AG09309 (cell line): Measurements from ENCODE around the gene ITPR1.

ENCODE experiments used
- DNase-seq: peaks from one replicate; pipeline ENCODE4 v3.0.0-alpha.2; 2010; ENCODE audit warnings: low read depth
- H3K4me3 ChIP-seq: 2 replicates; pipeline ENCODE4 v1.5.1; 2011; ENCODE audit warnings: mild to moderate bottlenecking, low read depth, low read length, moderate library complexity; ENCODE audit not compliant: control insufficient read depth
- TF ChIP-seq, protein P1 (sequence below): IDR thresholded peaks from 2 replicates; pipeline ENCODE4 v1.5.1; 2011; ENCODE audit warnings: mild to moderate bottlenecking, low read depth, low read length, inconsistent platforms; ENCODE audit not compliant: insufficient read depth, control insufficient read depth; ENCODE audit errors: missing control alignments

Gene ITPR1

DNA sequence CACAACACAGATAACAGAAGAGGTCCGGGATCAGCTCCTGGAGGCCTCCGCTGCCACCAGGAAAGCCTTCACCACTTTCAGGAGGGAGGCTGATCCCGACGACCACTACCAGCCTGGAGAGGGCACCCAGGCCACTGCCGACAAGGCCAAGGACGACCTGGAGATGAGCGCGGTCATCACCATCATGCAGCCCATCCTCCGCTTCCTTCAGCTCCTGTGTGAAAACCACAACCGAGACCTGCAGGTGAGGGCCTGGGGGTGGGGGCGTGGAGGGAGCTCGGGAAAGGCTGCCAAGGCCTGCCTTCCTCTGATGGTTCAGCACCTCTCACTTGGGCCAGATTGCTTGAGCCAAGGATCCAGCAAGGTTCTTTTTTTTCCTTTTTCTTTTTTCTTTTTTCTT, 275.4 kb downstream of the ITPR1 start:
- H3K4me3 ChIP-seq: no peak overlapping the region
- no peak for DNase-seq
- TF ChIP-seq, protein P1, sequence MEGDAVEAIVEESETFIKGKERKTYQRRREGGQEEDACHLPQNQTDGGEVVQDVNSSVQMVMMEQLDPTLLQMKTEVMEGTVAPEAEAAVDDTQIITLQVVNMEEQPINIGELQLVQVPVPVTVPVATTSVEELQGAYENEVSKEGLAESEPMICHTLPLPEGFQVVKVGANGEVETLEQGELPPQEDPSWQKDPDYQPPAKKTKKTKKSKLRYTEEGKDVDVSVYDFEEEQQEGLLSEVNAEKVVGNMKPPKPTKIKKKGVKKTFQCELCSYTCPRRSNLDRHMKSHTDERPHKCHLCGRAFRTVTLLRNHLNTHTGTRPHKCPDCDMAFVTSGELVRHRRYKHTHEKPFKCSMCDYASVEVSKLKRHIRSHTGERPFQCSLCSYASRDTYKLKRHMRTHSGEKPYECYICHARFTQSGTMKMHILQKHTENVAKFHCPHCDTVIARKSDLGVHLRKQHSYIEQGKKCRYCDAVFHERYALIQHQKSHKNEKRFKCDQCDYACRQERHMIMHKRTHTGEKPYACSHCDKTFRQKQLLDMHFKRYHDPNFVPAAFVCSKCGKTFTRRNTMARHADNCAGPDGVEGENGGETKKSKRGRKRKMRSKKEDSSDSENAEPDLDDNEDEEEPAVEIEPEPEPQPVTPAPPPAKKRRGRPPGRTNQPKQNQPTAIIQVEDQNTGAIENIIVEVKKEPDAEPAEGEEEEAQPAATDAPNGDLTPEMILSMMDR: no peak

DNA sequence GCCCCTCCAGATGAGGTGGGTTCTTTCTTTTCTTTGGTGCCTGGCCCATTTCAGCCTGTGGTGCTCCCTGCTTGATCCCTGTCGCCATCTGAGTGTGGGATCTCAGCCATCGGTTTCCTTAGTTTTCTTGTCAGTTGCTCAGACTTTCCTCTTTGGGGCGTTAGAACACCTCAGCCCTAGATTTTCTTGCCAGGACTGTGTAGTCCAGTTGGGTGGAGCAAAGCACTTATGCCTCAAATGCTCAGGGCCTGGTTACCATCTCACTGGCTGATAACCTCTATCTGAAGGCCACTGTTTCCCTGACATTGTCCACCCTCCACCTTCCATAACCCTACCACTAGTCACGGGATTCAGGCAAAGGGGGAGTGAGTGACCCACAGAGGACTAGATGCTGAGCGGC, 277.4 kb downstream of the ITPR1 start:
- H3K4me3 ChIP-seq: no peak overlapping the region
- TF ChIP-seq, protein P1: no peak
- DNase-seq: no peak

DNA sequence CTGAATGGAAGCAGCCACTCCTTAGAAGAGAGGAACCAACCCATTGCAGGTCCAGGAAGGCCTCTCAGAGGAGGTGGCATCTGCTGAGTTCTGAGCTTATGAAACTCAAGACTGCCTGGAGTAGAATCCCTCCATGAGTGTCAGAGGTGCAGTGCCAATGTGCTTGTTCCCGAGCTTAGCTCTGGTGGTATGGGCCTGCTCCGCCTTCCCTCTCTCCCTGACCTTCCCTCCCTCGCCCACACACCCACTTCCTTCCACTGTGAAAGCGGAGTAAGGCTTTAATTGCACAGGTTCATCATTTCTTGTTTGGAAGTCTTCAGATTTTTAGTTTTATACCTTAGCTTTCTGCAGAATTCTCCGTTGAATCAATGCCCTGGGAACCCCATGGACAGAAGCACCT, 278.1 kb downstream of the ITPR1 start:
- H3K4me3 ChIP-seq: no peak overlapping the region
- TF ChIP-seq, protein P1: no peak
- DNase-seq: no peak

DNA sequence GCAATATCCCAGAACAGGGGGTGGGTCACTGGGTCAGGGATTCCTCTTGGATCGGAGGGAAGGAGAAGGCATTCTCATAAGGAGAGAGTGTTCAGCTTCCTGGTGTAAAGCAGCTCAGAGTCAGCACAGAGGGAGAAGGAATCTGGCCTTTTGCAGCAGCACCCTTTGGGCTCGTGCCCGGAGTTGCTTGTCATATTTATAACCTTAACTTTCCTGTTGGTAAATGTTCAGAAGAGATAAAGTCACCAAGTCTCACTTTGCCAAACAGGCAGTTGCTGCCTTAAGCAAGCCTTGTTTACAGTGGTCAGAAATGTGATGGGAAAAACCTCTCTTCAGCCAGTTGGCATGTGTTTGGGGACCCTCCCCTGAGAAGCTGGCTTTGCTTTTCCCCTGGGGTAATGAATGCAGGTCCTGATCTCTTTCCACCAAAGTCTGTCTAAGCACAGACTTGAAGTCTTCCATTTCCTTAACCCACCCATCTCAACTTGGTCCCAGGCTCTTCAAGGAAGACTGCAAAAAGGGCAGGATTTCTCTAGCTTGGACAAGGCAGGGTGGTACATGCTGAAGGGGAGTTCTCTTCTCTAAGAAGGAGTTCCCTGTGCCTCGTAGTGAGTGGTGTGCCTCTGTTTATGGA, 279.1 kb downstream of the ITPR1 start:
- TF ChIP-seq, protein P1: no peak
- H3K4me3 ChIP-seq: no peak overlapping the region
- peak; percentile 84 for DNase-seq

DNA sequence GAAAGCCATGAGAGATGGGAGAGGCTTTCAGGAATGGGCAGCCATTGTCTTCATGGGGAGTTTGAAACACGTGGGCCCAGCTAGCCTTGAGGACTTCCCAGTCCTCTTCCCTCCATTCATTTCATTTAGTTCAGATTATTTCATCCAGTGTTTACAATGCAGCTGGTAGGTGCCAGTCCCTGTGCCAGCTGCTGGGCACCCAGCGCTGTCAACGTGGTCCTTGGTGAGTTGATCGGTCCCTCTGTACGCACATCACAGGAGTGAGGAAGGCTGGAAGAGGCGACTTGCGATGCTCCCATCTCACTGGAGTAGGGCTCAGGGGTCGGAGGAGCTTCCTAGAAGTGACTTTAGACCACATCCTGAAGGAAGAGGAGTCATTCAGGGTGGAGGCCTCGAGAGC, 279.7 kb downstream of the ITPR1 start:
- H3K4me3 ChIP-seq: no peak overlapping the region
- TF ChIP-seq, protein P1: no peak
- DNase-seq: no peak

DNA sequence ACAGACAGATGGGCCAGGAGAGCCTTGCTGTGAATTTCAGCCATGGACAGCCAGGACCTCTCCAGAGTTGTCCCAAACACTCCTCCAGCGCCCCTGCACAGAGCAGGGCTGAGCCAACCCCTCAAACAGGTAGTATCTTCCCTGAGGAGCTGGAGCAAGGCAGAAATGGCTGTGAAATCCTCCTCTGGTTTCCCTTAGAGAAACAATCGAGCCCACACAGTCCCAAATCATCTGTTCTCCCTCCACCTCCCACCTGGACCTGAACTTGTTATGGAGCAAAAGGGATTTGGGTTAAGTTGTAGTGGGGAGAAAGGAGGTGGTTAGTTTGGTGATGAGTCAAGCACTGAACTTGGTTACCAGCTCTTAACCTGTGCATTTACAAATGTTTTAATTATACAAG, 280.4 kb downstream of the ITPR1 start:
- H3K4me3 ChIP-seq: no peak overlapping the region
- TF ChIP-seq, protein P1: no peak
- DNase-seq: no peak

DNA sequence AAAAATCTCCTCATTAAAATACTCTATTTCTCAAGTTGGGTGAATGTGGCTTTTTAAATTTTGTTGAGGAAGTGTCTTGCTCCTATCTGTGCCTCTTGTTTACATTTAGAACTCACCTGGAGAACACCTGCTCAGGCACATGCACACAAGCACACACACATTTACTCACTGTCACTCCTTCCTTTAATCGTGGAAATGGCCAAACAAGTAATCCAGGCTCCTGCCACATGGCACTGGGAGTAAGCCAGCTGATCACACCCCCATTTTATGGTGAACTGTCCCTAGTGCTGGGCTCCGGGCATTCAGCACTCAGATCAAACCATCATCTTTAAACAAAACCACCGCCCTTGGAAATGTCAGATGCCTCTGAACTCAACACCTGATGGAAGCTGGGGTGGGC, 281.4 kb downstream of the ITPR1 start:
- no peak for DNase-seq
- TF ChIP-seq, protein P1: no peak
- H3K4me3 ChIP-seq: no peak overlapping the region
